NCI-H2171 treated with DMSO at 0.1 percent for 48 hours (cell line): Measurements from ENCODE around the gene SAMMSON.

Source experiments
- DNase-seq: peaks from one replicate; lab custom pipeline; 2025; lab: John Stamatoyannopoulos, UW

The SAMMSON gene

DNA sequence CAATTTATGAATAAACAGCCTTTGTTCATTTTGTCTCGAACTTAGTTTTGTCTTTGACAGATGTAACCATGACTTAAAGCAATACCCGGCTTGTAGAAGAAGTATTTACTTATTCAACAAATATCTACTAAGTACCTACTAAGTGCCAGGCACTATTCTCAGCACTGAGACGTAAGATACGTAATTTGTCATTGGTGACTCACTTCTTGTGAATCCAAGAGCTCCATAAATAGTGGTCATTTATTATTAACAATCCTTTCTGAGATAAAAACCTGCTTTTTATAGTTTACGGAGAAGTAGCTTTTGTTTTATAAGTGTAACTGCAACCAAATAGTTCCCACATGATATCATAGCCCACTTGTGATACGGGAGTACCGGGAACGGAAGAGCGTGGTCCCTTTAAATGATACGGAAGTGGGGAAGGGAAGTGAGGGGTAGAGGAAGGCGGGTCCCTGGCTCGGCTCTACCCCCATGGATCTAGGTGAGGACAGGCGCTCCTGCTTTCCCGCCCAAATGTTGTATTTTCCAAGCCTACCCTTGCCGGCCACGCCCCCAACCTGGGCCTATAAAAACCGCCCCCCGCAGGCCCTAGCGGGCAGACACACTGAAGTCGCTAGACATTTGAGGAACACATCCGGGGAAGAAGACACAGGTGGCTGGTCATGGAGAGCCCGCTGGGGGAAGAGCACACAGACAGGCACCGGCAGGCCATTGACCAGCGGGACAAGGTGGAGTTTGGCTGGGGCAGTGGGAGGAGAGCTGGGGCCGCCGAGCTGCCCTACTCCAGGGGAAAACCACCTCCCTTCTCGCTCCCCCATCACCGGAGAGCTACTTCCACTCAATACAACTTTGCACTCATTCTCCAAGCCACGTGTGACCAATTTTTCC lies at the start of gene SAMMSON:
Gene SAMMSON (plus strand): TSS at position 594 of the 888 bp plus-strand sequence.
- no peak for DNase-seq

- no peak for DNase-seq
These were observed 47.9 kb upstream of the SAMMSON start for GRCh38 chr3:69951616-69952015.

DNA sequence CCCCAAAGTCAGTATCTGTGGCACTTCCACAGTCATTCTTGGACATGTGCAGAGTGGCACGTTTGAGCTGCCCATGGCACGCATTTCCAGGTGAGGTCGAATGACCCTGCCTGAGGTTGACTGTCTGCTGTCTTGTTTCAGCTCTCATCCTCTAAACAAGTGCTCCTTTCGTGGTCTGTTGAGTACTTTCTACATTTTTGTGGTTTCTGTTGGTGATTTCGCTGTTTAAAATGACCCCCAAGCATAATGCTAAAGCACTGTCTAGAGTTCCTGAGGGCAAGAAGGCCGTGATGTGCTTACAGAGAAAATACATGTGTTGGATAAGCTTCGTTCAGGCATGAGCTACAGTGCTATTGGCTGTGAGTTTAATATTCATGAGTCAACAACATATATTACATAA lies 40.0 kb upstream of the SAMMSON start:
- no peak for DNase-seq

- no peak for DNase-seq
These were observed 37.7 kb upstream of the SAMMSON start for GRCh38 chr3:69961706-69962439.

- DNase-seq, result no peak
These were observed 35.9 kb upstream of the SAMMSON start for GRCh38 chr3:69963643-69964042.

DNA sequence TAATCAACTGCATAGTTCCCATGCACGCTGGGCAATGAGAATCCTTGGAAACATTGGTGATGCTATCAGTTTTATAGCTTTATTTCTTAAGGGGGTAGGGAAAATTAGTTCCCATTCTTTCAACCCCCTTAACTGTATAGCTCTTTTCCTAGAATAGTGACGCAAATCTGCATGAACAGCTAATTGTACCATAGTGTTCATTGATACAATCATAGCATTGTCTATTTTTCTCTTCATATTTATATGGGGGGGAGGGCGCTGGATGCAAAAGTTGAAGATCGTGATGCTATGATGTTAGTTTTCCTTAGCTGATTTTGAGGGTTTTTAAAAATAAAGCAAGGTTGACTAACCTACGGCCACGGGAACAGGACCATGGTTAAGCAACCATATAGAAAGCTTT lies 32.4 kb upstream of the SAMMSON start:
- DNase-seq, result no peak

DNA sequence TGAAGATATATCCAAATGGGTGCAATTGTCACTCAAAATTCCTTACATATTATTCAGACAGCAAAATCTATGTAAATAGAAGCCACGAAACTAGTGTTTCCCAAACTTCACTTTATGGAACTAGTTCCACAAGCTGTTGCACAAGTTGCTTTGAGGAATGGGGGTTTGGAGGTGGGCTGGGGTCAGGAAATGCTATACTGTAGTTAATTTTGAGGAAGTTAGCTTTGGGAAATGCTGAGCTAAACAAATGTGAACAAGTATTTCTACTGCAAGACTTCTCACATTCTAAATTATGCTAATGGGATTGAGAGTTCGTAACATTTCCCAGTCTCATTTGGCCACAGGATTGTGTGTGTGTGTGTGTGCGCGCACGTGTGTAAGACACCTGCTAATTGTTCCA lies 28.7 kb upstream of the SAMMSON start:
- DNase-seq, result no peak

DNA sequence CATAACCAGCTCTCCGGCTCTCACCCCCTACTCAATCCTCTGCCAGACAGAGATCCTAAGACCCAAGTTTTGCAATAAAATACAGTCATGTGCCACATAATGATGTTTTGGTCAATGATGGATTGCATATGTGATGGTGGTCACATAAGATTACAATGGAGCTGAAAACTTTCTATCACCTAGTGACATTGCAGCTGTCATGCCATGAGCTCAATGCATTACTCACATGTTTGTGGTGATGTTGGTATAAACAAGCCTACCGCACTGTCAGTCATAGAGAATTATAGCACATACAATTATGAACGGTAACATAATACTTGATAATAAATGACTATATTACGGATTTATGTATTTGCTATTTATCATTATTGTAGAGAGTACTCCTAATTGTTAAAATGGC lies 26.9 kb upstream of the SAMMSON start:
- no peak for DNase-seq

GRCh38 chr3:69976021-69976420 lies 23.5 kb upstream of the SAMMSON start:
- no peak for DNase-seq

- no peak for DNase-seq
These were observed 15.8 kb upstream of the SAMMSON start for GRCh38 chr3:69983546-69984265.

DNA sequence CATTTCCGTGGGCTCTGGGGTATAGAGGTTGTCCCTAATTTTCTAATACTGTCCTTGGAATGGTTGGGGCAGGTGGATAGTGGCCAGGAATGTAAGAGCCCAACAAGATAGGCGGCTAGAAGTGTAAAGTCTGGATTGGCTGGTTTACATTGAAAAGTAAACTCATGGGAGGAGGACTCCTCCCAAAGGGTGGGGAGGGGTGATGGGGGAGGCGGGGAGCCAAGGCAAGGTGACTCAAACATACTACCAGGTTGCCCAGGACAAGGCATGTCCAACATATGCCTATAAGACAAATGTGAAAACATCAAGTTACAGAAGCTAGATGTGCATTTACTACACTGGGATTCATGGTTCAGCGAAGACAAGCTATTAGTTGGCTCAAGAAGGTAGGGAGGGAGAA lies 14.3 kb upstream of the SAMMSON start:
- no peak for DNase-seq

DNA sequence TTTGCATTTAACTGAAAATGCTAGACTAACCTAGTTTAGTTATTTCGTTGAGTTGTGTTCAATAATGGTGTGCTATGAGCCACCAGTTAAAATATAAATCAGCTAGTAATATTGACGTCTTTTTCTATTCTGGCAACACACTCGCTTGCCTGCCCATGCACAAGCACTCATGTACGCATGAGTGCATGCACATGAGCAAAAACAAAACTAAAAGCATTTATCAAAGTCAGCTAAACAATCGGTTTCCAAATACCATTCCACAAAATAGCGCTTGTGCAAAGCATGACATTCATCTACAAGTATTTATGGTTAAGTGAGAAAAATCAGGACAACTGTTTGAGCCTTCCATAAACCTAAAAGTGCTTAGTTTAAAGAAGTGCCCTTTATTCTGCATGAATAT lies 13.1 kb upstream of the SAMMSON start:
- no peak for DNase-seq

DNA sequence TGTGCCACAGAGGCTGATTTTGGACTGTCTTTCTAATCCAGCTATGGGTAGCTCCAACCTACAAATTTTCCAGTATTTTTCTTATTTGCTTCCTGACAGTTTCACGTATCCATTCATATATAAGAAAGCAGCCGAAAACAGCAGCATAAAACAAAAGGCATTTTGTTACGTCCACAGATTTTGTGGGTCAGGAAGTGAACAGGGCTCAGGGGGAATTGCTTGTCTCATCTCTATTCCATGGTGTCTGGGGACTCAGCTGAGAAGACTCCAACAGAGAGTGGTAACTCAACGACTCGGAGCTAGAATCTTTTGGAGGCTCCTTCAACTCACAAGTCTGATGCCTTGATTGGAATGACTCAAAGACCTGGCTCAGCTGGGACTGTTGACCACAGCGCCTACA lies 11.7 kb upstream of the SAMMSON start:
- no peak for DNase-seq

DNA sequence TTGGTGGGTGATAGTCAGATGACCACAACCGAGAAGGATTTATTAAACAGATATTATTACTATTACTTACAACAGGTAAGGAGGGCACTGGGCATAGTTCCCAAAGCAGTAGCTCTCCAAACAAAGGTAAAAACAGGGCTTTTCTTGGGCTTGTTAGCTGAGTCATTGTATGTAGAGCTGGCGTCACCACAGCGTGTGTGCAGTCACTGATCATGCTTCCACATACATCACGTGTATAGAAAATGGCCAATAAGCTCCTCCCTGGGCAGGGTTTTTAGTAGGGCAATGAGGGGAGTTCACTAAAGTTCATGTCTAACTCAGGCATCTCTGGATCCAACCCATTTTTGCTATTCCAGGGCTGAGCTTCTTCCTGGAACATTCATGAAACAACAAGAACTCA lies 5.8 kb upstream of the SAMMSON start:
- DNase-seq, result no peak

DNA sequence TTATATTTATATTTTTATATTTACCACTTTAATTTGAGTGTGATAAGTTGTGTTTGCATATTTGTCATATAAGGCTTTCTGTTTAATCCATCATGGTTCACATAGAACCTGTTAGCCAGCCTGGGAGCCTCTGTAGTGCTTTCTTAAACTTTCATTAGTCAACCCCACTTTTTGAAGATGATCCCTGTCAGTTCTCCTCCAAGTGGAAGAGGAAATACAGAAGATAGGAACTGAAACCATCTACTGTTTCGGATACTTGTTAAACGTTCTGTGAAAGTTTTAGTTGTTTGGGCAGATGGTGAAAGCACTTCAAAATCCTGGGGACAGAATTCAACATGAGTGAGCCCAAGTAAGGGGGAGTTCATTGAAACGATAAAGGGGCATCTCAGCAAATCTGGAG lies 4.6 kb upstream of the SAMMSON start:
- DNase-seq, result no peak

DNA sequence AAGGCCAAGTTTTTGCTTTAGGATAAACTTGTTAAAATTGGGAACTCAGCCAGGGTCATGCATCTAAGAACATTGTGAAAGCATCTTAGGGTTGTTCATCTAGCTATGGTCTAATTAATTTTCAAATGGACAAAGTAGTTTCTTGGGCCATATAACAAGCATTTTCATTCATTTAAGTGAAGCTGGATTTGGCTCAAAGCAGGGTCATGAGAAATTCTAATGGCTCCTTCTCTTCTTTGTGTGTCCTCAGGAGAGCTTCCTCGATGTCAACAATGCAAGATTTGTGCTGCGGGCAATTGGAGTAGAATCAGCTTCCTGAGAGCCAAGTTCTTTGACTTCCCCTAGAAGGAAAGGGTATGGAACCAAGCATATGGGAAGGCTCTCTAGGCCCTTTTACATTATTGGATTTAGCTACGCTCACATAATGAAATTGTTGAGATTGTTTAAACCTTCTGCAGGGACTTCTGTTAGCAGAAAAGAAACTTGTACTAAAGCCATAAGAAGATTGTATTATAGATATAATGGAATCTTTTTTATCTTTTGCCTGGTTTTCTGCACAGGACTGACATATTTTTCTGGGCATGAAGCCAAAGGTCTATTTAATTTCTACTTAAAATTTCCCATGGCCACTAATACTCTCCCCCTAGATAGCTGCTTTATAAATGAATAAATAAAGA lies 1.8 kb upstream of the SAMMSON start:
- no peak for DNase-seq

GRCh38 chr3:69998759-69999139 lies 784 bp upstream of the SAMMSON start:
- peak; percentile 31 for DNase-seq

DNA sequence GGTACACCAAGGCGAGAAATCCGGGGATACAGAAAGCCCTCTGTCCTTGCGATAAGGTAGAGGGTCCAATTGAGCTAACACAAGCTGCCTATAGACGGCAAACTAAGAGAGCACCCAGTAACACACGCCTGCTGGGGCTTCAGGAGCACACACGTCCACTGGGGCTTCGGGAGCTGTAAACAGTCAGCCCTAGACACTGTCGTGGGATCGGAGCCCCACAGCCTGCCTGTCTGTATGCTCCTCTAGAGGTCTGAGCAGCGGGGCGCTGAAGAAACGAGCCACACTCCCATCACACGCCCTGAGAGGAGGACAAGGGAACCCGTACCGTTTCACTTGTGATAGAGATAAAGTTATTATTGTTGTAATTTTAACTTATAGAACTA lies 486 bp downstream of the SAMMSON start:
- no peak for DNase-seq

GRCh38 chr3:70000563-70001081 lies 1.1 kb downstream of the SAMMSON start:
- DNase-seq, result no peak

- DNase-seq, result no peak
These were observed 3.6 kb downstream of the SAMMSON start for GRCh38 chr3:70003119-70003518.

DNA sequence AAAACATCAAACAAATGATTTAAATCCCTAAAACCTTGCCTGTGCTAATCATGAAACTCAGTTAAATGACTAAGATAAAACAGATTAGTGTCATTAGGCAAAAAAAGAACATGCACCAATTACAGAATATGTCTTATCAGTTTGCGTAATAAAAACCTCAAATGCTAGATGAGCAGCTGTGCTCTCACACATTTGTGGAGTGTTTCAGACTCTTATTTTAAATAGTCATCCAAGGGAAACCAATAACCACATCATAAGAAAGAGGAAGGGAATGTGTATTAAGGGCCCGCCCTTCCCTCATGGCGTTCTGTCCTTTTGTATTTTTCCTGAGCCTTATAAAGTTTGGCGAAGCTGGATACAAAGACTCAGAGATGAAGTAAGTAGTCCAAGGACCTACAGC lies 6.6 kb downstream of the SAMMSON start:
- DNase-seq, result no peak

- DNase-seq, result no peak
These were observed 10.8 kb downstream of the SAMMSON start for GRCh38 chr3:70010346-70010745.
